GM21619 (cell line): ENCODE data around the gene RPE65.
"Not testable (repeated sequence)": the region's sequence is repeated elsewhere in the genome, so short reads cannot be mapped to it uniquely, and the experiment has no call there.

Experiments used
- ATAC-seq: cut with Tn5 transposase; IDR thresholded peaks from one replicate; pipeline ENCODE4 v1.9.1; 2021; ENCODE audit not compliant: unreplicated experiment

The RPE65 gene

DNA sequence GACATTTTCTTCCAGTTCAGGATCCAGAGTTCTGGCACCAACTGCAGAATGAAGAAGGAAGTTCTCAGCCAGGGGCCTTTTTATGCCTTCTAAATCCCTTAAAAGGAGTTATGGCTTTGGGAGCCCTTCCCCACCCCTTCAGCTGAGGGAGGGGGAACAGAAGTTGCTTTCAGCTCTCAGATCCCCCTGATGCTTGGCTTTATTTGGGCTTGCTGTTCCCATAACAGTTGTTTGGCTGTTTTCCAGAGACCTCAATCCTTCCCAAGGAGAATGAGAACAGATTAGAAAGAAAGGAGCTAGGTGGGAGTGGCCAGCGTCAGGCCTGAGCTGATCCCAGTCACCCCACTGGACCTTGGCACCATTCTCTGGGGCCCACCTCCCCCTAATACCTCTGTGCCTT, at the start of gene RPE65:
TSS of gene RPE65 (minus strand) at position 54 of the 400 bp plus-strand sequence. CDS start at position 5, 49 bp downstream.
- ATAC-seq: no peak

DNA sequence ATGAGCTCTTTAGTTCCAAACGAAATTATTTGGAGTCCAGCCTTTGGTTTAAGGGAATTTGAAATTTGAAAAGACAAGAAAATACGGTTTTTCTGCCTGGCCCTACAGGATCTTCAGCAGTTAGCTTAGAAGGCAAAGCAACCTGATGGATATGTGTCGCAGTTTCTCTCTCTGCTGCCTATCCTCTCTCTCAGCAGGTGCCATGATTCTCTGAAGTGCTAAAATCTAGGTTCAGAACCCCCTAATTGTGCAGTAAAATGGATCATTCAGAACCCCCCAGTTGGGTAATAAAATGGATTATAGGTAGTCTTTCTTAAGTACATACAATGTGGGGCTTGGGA, 47.6 kb upstream of the RPE65 start:
- peak; percentile 11 for ATAC-seq

DNA sequence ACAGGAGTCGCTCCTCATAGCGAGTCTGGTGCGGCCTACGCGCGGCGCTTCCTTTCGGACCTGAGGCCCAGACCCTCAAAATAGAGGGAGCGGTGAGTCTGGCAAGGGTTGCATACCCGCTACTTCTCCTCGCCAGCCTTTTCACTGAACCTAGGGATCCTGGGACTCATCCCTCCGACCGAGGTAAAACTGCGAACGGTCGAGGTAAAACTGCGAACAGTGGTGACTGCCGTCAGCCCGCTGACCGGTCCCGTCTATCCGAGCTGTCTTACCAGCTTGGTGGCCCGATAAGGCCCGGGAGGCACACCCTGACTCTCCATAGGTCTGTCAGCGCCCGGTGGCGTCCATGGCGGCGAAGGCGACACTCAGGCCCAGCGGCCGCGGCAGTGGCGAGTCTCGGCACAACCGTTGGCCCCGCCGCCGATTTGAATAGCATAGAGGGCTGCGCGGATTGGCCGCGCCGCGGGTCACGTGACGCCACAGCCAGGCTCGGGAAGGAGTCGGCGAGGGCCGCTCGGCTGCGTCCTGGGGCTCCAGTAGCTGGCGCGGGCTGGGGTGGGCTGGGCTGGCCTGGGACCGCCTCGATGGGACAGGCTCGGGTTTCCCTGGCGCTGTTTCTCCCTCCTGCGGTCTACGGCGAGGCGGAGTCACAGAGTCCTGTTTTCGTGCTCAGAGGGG, 47.1 kb upstream of the RPE65 start, which contains the start of gene DEPDC1:
TSS of gene DEPDC1 (minus strand) at position 403 of the 678 bp plus-strand sequence. CDS start at position 320, 83 bp downstream.
- ATAC-seq: peak; percentile 94

DNA sequence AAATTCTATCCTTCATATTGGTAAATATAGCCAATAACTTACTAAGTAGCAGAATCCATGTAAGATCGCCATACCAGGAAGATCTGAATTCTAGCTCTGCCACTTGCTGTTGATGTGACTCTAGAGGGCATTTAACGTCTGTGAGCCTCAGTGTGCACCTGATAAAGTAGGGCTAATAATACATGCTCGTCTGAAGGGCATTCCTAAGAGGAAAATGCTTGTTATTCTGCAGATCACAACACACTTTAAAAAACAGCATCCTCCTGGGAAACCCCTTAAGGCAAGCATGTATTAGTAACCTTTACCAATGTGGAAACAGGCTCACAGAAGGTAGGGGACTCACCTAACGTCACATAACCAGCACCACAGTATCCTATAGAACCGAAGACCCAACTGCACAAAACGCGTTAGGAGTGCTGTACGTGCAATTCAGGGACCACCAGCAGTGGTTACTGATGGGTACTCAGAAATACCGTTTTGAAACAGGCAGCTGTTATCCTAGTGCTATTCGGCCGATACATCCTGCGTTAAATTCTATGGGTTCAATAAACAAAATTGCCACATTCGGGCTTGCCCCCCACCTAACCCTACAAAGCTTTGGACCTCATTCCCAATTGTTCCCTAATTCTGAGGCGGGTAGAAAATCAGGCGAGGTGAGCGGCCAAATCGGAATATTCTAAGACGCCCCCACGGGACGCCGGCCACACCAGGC, 46.4 kb upstream of the RPE65 start:
- ATAC-seq: peak; percentile 22

DNA sequence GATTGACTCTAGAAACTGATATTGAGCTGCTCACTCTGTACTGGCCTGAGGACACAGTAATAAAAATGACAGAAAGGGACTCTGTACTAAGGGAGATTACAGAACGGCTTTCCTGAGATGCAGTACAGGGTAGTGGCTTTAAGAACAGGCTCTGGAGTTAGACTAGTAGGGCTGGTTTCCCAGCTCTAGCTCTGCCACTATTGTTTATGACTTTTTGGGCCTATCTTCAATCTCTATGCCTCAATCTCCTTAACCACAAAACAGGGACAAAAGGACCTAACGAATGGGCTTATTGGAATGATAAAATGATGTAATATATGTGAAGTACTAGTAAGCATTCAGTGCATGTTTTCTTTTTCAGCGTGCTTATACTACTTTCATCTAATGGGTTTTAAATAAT, 45.8 kb upstream of the RPE65 start:
- no peak for ATAC-seq

DNA sequence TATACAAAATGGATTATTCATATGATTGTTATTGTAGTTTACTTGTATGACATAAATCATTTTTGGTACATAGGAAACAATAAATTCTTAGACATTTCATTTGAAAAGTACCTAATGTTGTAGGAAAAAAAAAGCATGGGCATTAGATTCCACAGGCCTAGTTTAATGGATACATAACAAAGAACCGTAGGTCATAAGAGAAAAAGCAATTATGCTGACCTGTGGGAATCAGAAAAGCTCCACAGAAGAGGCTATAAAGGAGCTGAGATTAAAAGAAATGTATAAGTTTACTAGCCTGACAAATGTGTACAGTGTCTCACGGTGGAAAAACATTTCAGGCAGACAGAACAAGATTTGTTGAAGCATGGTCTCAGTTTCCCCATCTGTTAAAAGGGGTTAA, 43.4 kb upstream of the RPE65 start:
- ATAC-seq: no peak

DNA sequence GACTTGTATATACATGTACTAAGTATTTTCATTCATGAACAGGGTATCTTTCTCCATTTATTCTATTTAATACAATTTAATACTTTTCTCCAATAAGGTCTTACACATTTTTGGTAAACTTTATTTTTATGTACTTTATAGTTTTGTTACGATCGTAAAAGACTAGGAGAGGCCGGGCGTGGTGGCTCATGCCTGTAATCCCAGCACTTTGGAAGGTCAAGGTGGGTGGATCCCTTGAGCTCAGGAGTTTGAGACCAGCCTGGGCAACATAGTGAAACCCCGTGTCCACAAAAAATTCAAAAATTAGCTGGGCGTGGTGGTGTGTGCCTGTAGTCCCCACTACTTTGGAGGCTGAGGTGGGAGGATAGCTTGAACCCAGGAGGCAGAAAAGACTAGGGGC, 42.5 kb upstream of the RPE65 start:
- not testable (repeated sequence) for ATAC-seq

DNA sequence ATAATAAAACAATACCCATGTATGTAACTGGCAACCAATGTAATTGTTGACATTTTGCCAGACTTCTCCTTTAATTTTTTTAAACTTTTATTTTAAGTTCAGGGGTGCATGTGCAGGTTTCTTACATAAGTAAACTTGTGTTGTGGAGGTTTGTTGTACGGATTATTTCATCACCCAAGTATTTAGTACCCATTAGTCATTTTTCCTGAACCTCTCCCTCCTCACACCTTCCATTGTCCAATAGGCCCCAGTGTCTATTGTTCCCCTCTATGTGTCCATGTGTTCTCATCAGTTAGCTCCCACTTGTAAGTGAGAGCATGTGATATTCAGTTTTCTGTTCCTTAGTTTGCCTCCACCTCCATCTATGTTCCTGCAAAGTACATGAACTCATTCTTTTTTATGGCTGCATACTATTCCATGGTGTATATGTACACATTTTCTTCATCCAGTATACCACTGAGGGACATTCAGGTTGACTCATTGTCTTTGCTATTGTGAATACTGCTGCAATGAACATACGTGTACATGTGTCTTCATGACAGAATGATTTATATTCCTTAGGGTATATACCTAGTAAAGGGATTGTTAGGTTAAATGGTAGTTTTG, 40.4 kb upstream of the RPE65 start:
- ATAC-seq: no peak

DNA sequence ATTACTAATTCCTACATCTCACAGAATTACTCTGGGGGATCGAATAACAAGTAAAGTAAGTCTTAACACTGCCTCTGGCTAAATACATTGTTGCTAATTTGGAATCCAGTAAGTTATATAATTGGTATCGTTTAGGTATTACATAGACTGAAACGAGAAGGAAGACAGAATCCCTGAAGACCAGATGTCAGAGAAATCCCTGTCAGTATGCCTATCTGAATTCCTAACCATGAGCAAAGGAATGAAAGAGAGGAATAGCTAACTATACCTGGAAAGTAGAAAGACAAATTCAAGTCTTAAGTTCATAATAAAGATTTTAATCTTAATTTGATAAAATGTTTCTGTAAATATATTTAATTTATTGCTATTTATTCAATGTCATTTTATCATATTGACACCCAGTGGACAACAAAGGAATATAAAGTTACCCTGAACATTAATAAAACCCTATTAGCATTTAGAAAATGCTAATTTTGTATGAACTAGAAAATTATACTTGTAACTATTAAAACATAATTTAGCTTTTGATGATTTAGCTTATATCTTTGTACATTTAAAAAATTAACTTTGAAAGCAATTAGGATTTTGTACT, 35.8 kb upstream of the RPE65 start:
- ATAC-seq: no peak

DNA sequence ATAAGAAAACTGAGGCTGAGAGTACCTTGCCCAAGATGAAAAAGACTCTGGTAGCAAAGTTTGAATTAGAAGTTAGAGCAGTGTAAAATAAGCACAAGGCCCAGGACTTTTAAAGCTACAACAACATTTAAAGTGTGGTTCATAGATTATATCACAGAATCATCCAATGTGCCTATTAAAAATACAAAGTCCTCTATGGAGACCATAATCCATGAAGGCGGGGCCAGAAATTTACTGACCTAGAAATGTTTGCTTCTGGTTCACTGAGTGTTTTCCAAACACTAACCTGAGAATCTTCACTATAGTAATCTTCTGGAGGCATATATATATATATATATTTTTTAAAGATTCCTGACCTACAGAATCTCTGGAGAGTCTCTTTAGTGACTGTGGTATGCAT, 34.9 kb upstream of the RPE65 start:
- no peak for ATAC-seq

DNA sequence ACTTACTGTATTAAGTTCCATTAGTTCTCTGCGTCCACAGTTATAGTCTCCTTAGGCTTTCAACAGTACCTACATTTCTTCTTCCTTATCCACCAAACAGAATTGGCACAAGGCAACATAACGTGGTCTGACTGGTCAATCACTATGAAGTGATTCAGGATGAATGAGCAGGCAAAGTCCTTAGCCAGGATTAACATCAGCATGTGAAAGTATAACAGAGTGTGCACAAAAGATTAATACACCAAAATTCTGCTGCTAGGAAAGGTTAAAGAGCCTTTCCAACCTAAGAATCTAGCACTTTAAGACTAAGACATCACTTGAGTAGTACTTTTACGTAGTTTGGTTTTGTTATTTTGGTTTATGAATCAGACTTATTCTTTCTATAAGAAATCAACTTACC, 31.3 kb upstream of the RPE65 start:
- ATAC-seq: no peak

DNA sequence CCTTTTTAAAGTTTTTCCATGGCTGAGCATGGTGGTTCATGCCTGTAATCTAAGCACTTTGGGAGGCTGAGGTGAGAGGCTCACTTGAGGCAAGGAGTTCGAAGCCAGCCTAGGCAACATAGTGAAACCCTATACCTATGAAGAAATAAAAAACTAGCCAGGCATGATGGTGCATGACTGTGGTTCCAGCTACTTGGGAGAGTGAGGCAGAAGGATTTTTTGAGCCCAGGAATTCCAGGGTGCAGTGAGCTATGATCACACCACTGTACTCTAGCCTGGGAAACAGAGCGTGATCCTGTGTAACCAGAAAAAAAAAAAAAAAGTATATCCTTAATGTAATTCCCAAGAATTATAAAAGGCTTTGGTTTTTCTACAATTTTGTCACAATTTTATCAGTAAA, 29.7 kb upstream of the RPE65 start:
- no peak for ATAC-seq

DNA sequence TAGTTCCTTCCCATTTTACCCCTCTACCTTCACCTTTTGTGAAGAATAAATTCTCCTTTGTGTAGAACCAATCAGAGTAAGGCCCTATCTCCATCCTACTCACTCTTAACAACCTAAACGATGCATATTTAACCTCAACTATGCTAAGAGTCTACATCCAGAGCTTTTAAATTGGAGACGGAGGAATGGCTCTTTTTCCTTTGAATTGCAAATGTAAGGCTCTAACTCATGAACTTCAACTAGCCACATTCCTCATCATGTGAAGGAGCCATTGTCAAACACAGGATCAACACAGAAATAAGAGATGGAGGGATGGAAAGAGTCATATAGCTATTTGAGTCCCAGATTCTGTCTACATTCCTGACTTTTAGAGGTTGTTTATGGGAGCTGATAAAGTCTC, 28.9 kb upstream of the RPE65 start:
- no peak for ATAC-seq

DNA sequence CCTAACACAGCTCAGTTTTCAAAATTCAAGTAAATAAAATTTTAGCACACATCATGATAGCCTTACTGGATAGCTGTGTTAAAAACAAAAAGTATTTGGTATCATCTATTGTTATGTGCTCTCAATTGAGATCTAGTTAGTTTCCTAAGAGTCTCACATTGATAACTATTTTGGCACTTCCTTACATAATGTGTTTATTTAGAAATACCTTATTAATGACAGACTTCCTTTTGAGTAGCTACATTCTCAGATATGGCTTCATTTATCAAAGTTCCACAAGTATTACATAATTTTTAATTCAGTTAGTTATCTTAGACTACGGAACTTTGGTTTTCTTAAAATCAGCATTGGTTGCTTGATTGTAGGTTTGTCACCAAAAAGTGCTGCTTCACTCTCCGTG, 26.9 kb upstream of the RPE65 start:
- not testable (repeated sequence) for ATAC-seq

DNA sequence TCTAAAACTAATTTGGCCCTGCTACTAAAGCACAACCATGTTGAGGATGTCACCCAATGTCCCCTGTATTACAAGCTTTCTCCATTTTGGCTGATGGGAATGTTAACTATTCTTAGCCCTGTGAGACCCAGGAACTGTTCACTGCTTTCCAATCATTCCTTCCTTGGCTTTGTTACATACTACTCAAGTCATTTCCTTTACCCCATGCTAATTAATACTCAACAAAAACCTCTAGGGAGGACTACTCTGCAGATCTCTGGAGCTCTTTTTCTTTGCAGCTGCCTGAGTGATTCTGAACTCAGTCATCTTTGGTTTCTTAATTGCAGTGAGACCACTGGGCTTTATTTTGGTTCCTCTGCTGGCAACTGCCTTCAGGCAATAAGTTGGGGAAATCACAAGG, 23.3 kb upstream of the RPE65 start:
- ATAC-seq: no peak

DNA sequence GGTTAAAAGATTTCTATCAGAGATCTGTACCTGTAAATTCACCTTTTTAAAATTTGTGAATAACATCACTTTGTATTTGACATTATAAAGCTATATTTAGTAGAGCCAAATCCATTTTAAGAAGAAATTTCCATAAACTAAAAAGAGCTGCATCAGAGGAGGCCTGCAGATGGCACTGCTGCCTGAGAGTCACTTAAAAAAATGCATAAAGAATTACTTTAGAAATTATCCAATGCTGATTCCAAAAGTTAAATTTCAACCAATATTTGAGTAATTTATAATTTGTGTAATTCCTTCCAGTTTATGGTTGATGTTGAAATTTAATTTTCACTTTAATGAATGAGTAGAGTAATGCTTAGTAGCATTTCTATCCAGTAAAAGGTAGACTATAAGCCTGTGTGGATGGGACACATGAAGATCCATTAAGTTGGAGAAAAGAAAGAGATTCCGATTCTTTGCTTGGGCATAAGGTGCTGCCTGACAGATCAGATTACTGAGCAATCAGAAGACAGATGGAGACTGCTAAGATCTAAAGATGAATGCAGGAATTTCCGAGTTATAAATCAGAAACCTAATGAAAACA, 20.7 kb upstream of the RPE65 start:
- no peak for ATAC-seq

DNA sequence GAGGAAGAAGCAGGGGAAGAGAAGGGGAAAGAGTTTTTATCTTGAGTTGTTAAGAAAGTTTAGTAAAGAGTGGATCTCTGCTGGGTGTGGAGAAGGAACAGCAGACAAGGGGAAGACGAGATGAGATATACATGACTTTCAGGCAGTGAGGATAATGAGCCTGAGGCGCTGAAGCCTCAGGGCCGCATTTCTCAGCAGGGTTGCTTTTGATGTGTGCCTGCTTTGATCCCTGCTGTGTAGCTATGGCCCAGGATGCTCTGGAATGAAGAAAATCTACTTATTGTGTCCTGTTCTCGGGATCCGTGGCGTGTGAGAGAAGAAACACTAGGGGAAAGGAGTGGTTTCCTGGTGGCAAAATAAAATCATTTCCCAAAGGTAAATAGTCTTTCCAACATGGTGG, 15.1 kb upstream of the RPE65 start:
- no peak for ATAC-seq

DNA sequence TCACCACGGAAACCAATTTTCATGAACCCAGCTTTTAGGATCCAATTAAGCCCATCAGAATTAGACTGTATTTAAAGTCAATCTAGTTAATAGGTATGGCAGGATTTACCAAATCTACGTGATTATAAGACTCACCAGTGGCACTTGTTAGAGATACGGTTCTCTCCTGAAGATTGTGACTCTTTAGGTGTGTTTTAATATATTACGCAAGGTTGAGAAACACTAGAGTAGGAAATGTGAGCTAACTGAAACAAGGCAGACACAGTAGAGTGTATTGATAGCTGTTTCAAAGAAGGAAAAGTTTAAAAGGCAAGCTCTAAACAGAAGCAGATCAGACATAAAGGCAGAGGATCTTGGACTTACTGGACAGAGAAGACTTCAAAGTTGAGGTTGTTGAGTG, 11.2 kb upstream of the RPE65 start:
- ATAC-seq: no peak

DNA sequence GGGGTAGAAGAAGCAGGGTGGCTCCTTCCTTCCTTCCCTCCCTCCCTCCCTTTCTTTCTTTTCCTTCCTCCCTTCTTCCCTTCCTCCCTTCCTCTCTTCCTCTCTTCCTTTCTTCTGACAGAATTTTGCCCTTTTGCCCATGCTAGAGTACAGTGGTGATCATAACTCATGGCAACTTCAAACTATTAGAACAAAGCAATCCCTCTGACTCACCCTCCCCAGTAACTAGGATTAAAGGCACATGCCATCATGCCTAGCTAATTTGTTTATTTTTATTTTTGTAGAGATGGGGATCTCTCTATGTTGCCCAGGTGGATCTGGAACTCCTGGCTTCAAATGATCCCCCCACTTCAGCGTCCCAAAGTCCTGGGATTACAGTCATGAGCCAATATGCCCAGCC, 10.0 kb upstream of the RPE65 start:
- ATAC-seq: no peak

DNA sequence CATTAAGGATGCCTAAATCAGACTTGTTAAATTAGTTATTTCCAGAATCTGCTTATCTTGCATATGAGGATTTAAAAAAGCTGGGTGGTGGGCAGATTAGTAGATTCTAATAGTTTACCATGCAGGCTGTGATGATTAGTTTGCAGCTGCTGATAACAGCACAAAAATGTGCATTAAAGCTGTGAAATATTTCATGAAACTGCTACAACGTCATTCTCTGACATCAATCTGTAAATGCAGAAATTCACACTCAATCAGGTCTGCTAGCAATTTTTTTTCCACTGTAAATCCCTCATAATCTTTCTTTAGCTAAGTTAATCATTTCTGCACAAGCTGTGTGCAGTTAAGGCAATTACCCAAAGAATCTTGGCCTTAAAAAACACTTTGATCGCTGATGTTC, 9.3 kb upstream of the RPE65 start:
- no peak for ATAC-seq

DNA sequence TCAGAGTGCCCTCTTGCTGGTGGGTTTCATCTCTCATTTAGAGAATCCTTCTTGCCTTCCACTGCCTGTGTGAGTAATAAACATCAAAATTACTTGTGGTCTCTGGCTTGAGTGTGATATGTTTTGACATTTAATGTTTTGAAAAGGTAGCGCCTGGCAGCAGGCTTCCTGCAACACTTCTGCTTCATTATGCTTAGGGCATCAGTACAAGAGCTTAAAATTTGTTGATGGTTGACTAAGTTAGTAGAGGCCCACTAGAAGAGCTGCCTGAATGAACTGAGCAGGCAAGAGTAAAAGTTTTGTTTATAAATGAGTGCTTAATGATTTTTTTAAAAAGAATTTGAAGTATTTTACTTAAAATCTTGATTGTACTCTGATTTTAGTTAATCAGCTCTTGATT, 6.4 kb upstream of the RPE65 start:
- no peak for ATAC-seq

DNA sequence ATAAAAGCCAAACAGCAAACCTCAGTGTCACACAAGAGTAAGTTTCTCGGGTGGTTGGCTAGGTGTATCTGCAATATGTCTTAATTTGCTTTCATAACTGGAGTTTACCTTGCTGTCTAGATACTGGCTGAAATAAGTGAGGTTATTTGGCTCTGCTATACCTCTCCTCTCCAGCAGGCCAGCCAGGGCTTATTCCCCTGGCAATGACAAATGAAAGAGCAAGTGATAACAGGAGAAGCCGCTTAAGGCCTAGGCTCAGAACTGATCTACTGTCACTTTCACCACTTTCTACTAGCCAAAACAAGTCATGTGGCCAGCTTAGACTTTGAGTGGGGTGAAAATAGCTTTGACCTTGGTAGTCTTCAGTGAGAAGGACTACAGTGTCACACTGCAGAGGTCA, 4.8 kb upstream of the RPE65 start:
- ATAC-seq: peak; percentile 80
